ENCODE results near the gene PTPN14.

PTPN14 gene

DNA sequence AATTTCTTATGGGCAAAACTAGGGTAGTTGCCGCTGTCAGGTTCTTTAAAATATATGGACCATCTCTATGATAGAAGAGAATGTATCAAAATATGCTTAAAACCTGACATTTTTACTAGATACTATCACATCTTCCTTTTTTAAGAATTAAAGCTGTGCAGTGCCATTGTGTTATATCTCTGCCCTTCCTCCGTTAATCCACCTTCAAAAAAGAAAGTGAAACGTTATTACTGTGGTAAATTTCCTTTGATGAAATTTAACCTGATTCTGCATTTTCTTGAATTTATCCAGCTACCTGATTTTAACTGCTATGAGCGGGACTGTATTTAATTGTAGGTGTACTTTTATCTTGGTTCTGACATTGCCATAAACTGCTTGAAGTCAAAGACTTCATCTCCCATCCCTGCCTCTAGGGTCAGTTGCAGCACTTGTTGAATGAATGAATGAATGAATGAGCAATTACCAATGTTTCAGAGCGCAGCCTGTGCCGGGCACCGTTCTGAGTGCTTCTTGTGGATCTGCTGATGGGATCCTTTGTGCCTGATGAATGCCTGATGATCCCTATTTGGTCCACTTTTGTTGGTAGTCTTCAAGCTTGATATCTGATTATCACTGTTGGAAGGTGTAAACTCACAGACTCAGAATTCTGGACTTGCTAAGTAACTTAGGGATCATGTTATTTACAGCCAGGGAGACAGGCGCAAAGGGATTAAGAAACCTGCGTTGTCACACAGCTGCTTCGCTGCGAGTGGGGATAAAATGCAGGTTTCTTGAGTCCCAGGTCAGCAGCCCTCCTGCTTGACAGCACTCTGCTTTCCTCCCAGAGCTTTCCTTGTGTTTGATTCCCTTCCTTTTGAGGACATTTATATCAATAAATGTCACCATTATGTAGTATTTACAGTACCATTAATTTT, 240.4 kb downstream of the PTPN14 start:
- H3K4me3 ChIP-seq (ENCODE audit: low read depth in 1 of 2, low read length in 2 of 2), result no peak overlapping the region
- H3K9ac ChIP-seq (ENCODE audit: low read depth in 1 of 2, low read length in 2 of 2), result no peak overlapping the region
- no peak overlapping the region for H3K27ac ChIP-seq (ENCODE audit: low read depth, low read length)
- H3K36me3 ChIP-seq (ENCODE audit: control insufficient read depth in 1 of 2, insufficient read depth in 2 of 2, low read length in 2 of 2), result peaks cover 0 to 3% of the 10 kb centered on the region in 2 donors
- H3K4me1 ChIP-seq (ENCODE audit: control insufficient read depth in 1 of 2, insufficient read depth in 2 of 2, low read length in 2 of 2), result peaks cover 0 to 3% of the 10 kb centered on the region in 2 donors
- H3K9me3 ChIP-seq (ENCODE audit: control insufficient read depth in 1 of 2, low read length in 2 of 2), result no peaks in the 10 kb centered on the region
- H3K27me3 ChIP-seq (ENCODE audit: control insufficient read depth in 1 of 2, insufficient read depth in 2 of 2, low read length in 2 of 2), result no peaks in the 10 kb centered on the region

DNA sequence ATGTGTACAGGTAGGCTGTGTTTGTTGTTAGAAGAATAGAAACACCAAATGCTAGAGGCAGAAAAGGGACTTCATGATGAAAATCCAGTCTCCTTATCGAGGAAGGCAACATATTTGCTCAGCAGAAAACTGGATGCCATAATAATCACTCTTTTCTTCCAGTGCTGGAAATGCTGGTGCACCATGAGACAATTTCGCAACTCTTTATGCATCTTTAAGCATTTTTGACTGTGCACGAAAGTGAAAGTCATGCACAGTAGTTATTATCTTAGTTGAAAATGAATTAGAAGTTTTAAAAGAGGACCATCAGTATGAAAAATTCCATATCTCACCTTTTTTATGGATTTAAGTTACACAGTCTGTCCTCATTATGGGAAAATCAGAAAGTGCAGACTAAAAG, 241.4 kb downstream of the PTPN14 start:
- Histone ChIP-seq H3K9me3 (ENCODE audit: control insufficient read depth in 1 of 2, low read length in 2 of 2) (no peaks in the 10 kb centered on the region), H3K27ac (ENCODE audit: low read depth, low read length) (no peak overlapping the region), H3K9ac (ENCODE audit: low read depth in 1 of 2, low read length in 2 of 2) (no peak overlapping the region), H3K36me3 (ENCODE audit: control insufficient read depth in 1 of 2, insufficient read depth in 2 of 2, low read length in 2 of 2) (peaks cover 0 to 3% of the 10 kb centered on the region in 2 donors), H3K27me3 (ENCODE audit: control insufficient read depth in 1 of 2, insufficient read depth in 2 of 2, low read length in 2 of 2) (no peaks in the 10 kb centered on the region), H3K4me1 (ENCODE audit: control insufficient read depth in 1 of 2, insufficient read depth in 2 of 2, low read length in 2 of 2) (peaks cover 0 to 3% of the 10 kb centered on the region in 2 donors), H3K4me3 (ENCODE audit: low read depth in 1 of 2, low read length in 2 of 2) (no peak overlapping the region)

- H3K4me1 ChIP-seq (ENCODE audit: control insufficient read depth in 1 of 2, insufficient read depth in 2 of 2, low read length in 2 of 2), result peaks cover 0 to 3% of the 10 kb centered on the region in 2 donors
- no peak overlapping the region for H3K9ac ChIP-seq (ENCODE audit: low read depth in 1 of 2, low read length in 2 of 2)
- no peak overlapping the region for H3K27ac ChIP-seq (ENCODE audit: low read depth, low read length)
- peaks cover 0 to 4% of the 10 kb centered on the region in 2 donors for H3K36me3 ChIP-seq (ENCODE audit: control insufficient read depth in 1 of 2, insufficient read depth in 2 of 2, low read length in 2 of 2)
- H3K27me3 ChIP-seq (ENCODE audit: control insufficient read depth in 1 of 2, insufficient read depth in 2 of 2, low read length in 2 of 2), result no peaks in the 10 kb centered on the region
- H3K9me3 ChIP-seq (ENCODE audit: control insufficient read depth in 1 of 2, low read length in 2 of 2), result no peaks in the 10 kb centered on the region
- H3K4me3 ChIP-seq (ENCODE audit: low read depth in 1 of 2, low read length in 2 of 2), result no peak overlapping the region
Observed at GRCh38 chr1:214306269-214306668, 245.1 kb downstream of the PTPN14 start.

- peaks cover 0 to 3% of the 10 kb centered on the region in 2 donors for H3K4me1 ChIP-seq (ENCODE audit: control insufficient read depth in 1 of 2, insufficient read depth in 2 of 2, low read length in 2 of 2)
- H3K36me3 ChIP-seq (ENCODE audit: control insufficient read depth in 1 of 2, insufficient read depth in 2 of 2, low read length in 2 of 2), result peaks cover 0 to 4% of the 10 kb centered on the region in 2 donors
- H3K4me3 ChIP-seq (ENCODE audit: low read depth in 1 of 2, low read length in 2 of 2), result no peak overlapping the region
- no peaks in the 10 kb centered on the region for H3K9me3 ChIP-seq (ENCODE audit: control insufficient read depth in 1 of 2, low read length in 2 of 2)
- no peaks in the 10 kb centered on the region for H3K27me3 ChIP-seq (ENCODE audit: control insufficient read depth in 1 of 2, insufficient read depth in 2 of 2, low read length in 2 of 2)
- H3K9ac ChIP-seq (ENCODE audit: low read depth in 1 of 2, low read length in 2 of 2), result no peak overlapping the region
- no peak overlapping the region for H3K27ac ChIP-seq (ENCODE audit: low read depth, low read length)
Observed at GRCh38 chr1:214305164-214305751, 246.1 kb downstream of the PTPN14 start.

GRCh38 chr1:214303141-214303930, 248.1 kb downstream of the PTPN14 start:
- Histone ChIP-seq H3K4me1 (ENCODE audit: control insufficient read depth in 1 of 2, insufficient read depth in 2 of 2, low read length in 2 of 2) (no peaks in the 10 kb centered on the region), H3K4me3 (ENCODE audit: low read depth in 1 of 2, low read length in 2 of 2) (no peak overlapping the region), H3K9ac (ENCODE audit: low read depth in 1 of 2, low read length in 2 of 2) (no peak overlapping the region), H3K36me3 (ENCODE audit: control insufficient read depth in 1 of 2, insufficient read depth in 2 of 2, low read length in 2 of 2) (peaks cover 0 to 4% of the 10 kb centered on the region in 2 donors), H3K27me3 (ENCODE audit: control insufficient read depth in 1 of 2, insufficient read depth in 2 of 2, low read length in 2 of 2) (no peaks in the 10 kb centered on the region), H3K27ac (ENCODE audit: low read depth, low read length) (no peak overlapping the region), H3K9me3 (ENCODE audit: control insufficient read depth in 1 of 2, low read length in 2 of 2) (no peaks in the 10 kb centered on the region)

DNA sequence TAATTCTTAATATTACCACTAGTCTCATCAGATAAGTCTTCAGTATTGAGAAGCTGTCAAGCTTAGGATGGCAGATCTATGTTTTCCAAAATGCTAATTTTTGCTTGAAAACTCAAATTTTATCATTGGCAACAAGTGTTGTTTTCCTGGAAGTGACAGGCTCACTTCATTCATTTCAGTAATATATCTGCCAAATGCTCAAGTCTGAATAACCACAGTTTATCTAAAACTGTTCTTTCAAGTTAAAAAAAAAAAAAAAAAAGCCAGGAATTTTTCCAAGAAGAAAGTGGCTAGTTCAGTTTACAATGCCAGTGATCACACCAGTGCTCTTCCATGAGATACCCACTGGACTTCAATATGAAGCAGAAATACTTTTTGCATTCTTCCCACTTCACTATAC, 249.9 kb downstream of the PTPN14 start:
- H3K9ac ChIP-seq (ENCODE audit: low read depth in 1 of 2, low read length in 2 of 2), result no peak overlapping the region
- no peaks in the 10 kb centered on the region for H3K27me3 ChIP-seq (ENCODE audit: control insufficient read depth in 1 of 2, insufficient read depth in 2 of 2, low read length in 2 of 2)
- H3K4me1 ChIP-seq (ENCODE audit: control insufficient read depth in 1 of 2, insufficient read depth in 2 of 2, low read length in 2 of 2), result no peaks in the 10 kb centered on the region
- H3K27ac ChIP-seq (ENCODE audit: low read depth, low read length), result no peak overlapping the region
- H3K9me3 ChIP-seq (ENCODE audit: control insufficient read depth in 1 of 2, low read length in 2 of 2), result no peaks in the 10 kb centered on the region
- no peak overlapping the region for H3K4me3 ChIP-seq (ENCODE audit: low read depth in 1 of 2, low read length in 2 of 2)
- peaks cover 0 to 4% of the 10 kb centered on the region in 2 donors for H3K36me3 ChIP-seq (ENCODE audit: control insufficient read depth in 1 of 2, insufficient read depth in 2 of 2, low read length in 2 of 2)

GRCh38 chr1:214300149-214300780, 251.1 kb downstream of the PTPN14 start:
- Histone ChIP-seq H3K4me1 (ENCODE audit: control insufficient read depth in 1 of 2, insufficient read depth in 2 of 2, low read length in 2 of 2) (no peaks in the 10 kb centered on the region), H3K9ac (ENCODE audit: low read depth in 1 of 2, low read length in 2 of 2) (no peak overlapping the region), H3K36me3 (ENCODE audit: control insufficient read depth in 1 of 2, insufficient read depth in 2 of 2, low read length in 2 of 2) (peaks cover 0 to 3% of the 10 kb centered on the region in 2 donors), H3K9me3 (ENCODE audit: control insufficient read depth in 1 of 2, low read length in 2 of 2) (no peaks in the 10 kb centered on the region), H3K27ac (ENCODE audit: low read depth, low read length) (no peak overlapping the region), H3K4me3 (ENCODE audit: low read depth in 1 of 2, low read length in 2 of 2) (no peak overlapping the region), H3K27me3 (ENCODE audit: control insufficient read depth in 1 of 2, insufficient read depth in 2 of 2, low read length in 2 of 2) (no peaks in the 10 kb centered on the region)
